GM23338 (cell line): Measurements from ENCODE around the gene BTBD9. TPM values are rescaled to one million over a fixed set of nuclear protein-coding genes. Genes with fewer than 3 reads are reported as not detected.

Experiments
- ATAC-seq: fragments of 200-7000 bp; cut with Tn5 transposase; 3 replicates; pipeline ENCODE4 v1.9.1; 2020
- DNase-seq: peaks from one replicate; pipeline ENCODE4 v3.0.0-alpha.2; 2015; ENCODE audit warnings: low spot score
- H2AFZ ChIP-seq: fragments of 200-600 bp; sonication (generic); 2 replicates; pipeline ENCODE4 v1.8.0; 2016; ENCODE audit warnings: antibody characterized with exemption, mild to moderate bottlenecking, moderate library complexity
- H3F3A ChIP-seq: fragments of 200-600 bp; sonication (generic); replicated peaks from 2 replicates; pipeline ENCODE4 v1.8.0; 2017; ENCODE audit warnings: antibody characterized with exemption, mixed run types, low read depth
- H3K27ac ChIP-seq: fragments of 200-600 bp; sonication (generic); 2 replicates; pipeline ENCODE4 v1.6.1; 2016; ENCODE audit warnings: low read depth
- H3K27me3 ChIP-seq: fragments of 200-600 bp; sonication (generic); 2 replicates; pipeline ENCODE4 v1.8.0; 2016; ENCODE audit warnings: mild to moderate bottlenecking, mixed run types, moderate library complexity; ENCODE audit not compliant: insufficient read depth
- H3K36me3 ChIP-seq: fragments of 200-600 bp; sonication (generic); 2 replicates; pipeline ENCODE4 v1.8.0; 2016; ENCODE audit warnings: mild to moderate bottlenecking; ENCODE audit not compliant: insufficient read depth
- H3K4me1 ChIP-seq: fragments of 200-600 bp; sonication (generic); 2 replicates; pipeline ENCODE4 v1.8.0; 2016; ENCODE audit warnings: mild to moderate bottlenecking, moderate library complexity; ENCODE audit not compliant: insufficient read depth
- H3K4me2 ChIP-seq: fragments of 200-600 bp; sonication (generic); 2 replicates; pipeline ENCODE4 v1.7.1; 2017; ENCODE audit warnings: mixed run types
- H3K4me3 ChIP-seq: fragments of 200-600 bp; sonication (generic); 2 replicates; pipeline ENCODE4 v1.6.1; 2016; ENCODE audit warnings: mixed run types
- H3K79me2 ChIP-seq: fragments of 200-600 bp; sonication (generic); replicated peaks from 2 replicates; pipeline ENCODE4 v1.8.0; 2017; ENCODE audit warnings: mild to moderate bottlenecking; ENCODE audit not compliant: insufficient read depth
- H3K9me2 ChIP-seq: fragments of 200-600 bp; sonication (generic); 2 replicates; pipeline ENCODE4 v1.8.0; 2017; ENCODE audit not compliant: insufficient read depth
- H4K20me1 ChIP-seq: fragments of 200-600 bp; sonication (generic); replicated peaks from 2 replicates; pipeline ENCODE4 v1.8.0; 2017; ENCODE audit warnings: mild to moderate bottlenecking; ENCODE audit not compliant: insufficient read depth
- H3K27ac Mint-ChIP-seq: 2 replicates; pipeline ENCODE4 v1.8.0; 2020; ENCODE audit warnings: inconsistent platforms, mild to moderate bottlenecking, moderate library complexity, mixed read lengths
- H3K27me3 Mint-ChIP-seq: 3 replicates; pipeline ENCODE4 v1.8.0; 2022; ENCODE audit warnings: low read depth, mild to moderate bottlenecking, moderate library complexity, mixed read lengths, inconsistent platforms; ENCODE audit not compliant: insufficient read depth, poor library complexity
- H3K36me3 Mint-ChIP-seq: 3 replicates; pipeline ENCODE4 v1.8.0; 2021; ENCODE audit warnings: low read depth, mild to moderate bottlenecking, inconsistent platforms, moderate library complexity, mixed read lengths
- H3K4me1 Mint-ChIP-seq: 3 replicates; pipeline ENCODE4 v1.8.0; 2020; ENCODE audit warnings: mild to moderate bottlenecking, inconsistent platforms, mixed read lengths
- H3K4me3 Mint-ChIP-seq: 3 replicates; pipeline ENCODE4 v1.8.0; 2021; ENCODE audit warnings: moderate library complexity, mild to moderate bottlenecking, inconsistent platforms, mixed read lengths
- H3K9me3 Mint-ChIP-seq: 3 replicates; pipeline ENCODE4 v1.8.0; 2020; ENCODE audit warnings: moderate library complexity, mild to moderate bottlenecking, inconsistent platforms, mixed read lengths
- CREB1 ChIP-seq: fragments of 250-450 bp; sonication (Bioruptor Pico); IDR thresholded peaks from 2 replicates; pipeline ENCODE4 v1.5.0; 2020; ENCODE audit warnings: low read depth, mild to moderate bottlenecking, moderate library complexity
- EZH2 ChIP-seq: fragments of 200-600 bp; sonication (generic); IDR thresholded peaks from one replicate; pipeline ENCODE4 v1.8.0; 2017; ENCODE audit warnings: antibody characterized with exemption, mild to moderate bottlenecking, low read depth; ENCODE audit not compliant: unreplicated experiment
- NANOG ChIP-seq: IDR thresholded peaks from 2 replicates; pipeline ENCODE4 v1.6.1; 2016; ENCODE audit warnings: antibody characterized with exemption, borderline replicate concordance
- POLR2AphosphoS5 ChIP-seq: IDR thresholded peaks from 2 replicates; pipeline ENCODE4 v1.6.1; 2016; ENCODE audit warnings: antibody characterized with exemption, low read depth
- STAT1 ChIP-seq: IDR thresholded peaks from one replicate; pipeline ENCODE4 v1.6.1; 2016; ENCODE audit warnings: antibody characterized with exemption; ENCODE audit not compliant: unreplicated experiment
- ZNF114 ChIP-seq: fragments of 250-450 bp; sonication (Bioruptor Pico); IDR thresholded peaks from 2 replicates; pipeline ENCODE4 v1.5.0; 2020; ENCODE audit warnings: mild to moderate bottlenecking, moderate library complexity
- ZNF331 ChIP-seq: fragments of 250-450 bp; sonication (Bioruptor Pico); IDR thresholded peaks from 2 replicates; pipeline ENCODE4 v1.5.0; 2020; ENCODE audit warnings: low read depth, mild to moderate bottlenecking, moderate library complexity
- ZNF462 ChIP-seq: fragments of 250-450 bp; sonication (Bioruptor Pico); IDR thresholded peaks from 2 replicates; pipeline ENCODE4 v1.5.0; 2020; ENCODE audit warnings: mild to moderate bottlenecking, moderate library complexity
- polyA plus RNA-seq: library from polyadenylated mRNA; unstranded; fragments of >200 nt; fragmentation: Nextera tagmentation; extraction: Ambion mirVana; gene quantifications from 2 replicates; pipeline ENCODE4 v1.2.1, GENCODE V29; 2016
- total RNA-seq: library from RNA; depleted of rRNA; stranded (reverse); fragments of >200 nt; shearing (Covaris generic); gene quantifications from 2 replicates; pipeline ENCODE4 v1.2.3, GENCODE V29; 2014
- TF ChIP-seq, protein P1 (sequence below), 2 experiments: fragments of 200-600 bp in 1 of 2; sonication (generic) in 1 of 2; conservative IDR thresholded peaks; 2 replicates each; pipeline versions ENCODE4 v1.5.1 to v1.6.1; 2016 to 2017; ENCODE audit warnings: antibody characterized with exemption in 2 of 2, low read depth in 2 of 2, mild to moderate bottlenecking in 2 of 2, moderate library complexity in 1 of 2

The BTBD9 gene
- total and polyA plus RNA-seq, 2 experiments from 2014 or later, result 4.2 to 5.3 TPM

- TF ChIP-seq, protein P1, sequence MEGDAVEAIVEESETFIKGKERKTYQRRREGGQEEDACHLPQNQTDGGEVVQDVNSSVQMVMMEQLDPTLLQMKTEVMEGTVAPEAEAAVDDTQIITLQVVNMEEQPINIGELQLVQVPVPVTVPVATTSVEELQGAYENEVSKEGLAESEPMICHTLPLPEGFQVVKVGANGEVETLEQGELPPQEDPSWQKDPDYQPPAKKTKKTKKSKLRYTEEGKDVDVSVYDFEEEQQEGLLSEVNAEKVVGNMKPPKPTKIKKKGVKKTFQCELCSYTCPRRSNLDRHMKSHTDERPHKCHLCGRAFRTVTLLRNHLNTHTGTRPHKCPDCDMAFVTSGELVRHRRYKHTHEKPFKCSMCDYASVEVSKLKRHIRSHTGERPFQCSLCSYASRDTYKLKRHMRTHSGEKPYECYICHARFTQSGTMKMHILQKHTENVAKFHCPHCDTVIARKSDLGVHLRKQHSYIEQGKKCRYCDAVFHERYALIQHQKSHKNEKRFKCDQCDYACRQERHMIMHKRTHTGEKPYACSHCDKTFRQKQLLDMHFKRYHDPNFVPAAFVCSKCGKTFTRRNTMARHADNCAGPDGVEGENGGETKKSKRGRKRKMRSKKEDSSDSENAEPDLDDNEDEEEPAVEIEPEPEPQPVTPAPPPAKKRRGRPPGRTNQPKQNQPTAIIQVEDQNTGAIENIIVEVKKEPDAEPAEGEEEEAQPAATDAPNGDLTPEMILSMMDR (conservative IDR thresholded peaks at IDR 0.05; ENCODE audit: low read depth in 2 of 2), result no peak
- TF ChIP-seq EZH2, result no peak
Measured at GRCh38 chr6:38393986-38394385, 245.7 kb downstream of the BTBD9 start (continued).

- Histone ChIP-seq H3K9me2 (no peaks in the 10 kb centered on the region; the same call in 1 of the 2 replicates), H3K36me3 (no peaks in the 10 kb centered on the region), H3K27ac (no peak overlapping the region), H3K4me2 (peak overlapping the region; percentile 42; the same call in 1 of the 2 replicates), H3K27me3 (no peaks in the 10 kb centered on the region), H3K79me2 (no peaks in the 10 kb centered on the region), H3K4me3 (no peak overlapping the region), H3K4me1 (peaks cover 24% of the 10 kb centered on the region), H2AFZ (peak overlapping the region; percentile 28), H4K20me1 (no peaks in the 10 kb centered on the region), H3F3A (no peaks in the 10 kb centered on the region)
- Mint-ChIP-seq H3K27me3 (no peaks in the 10 kb centered on the region), H3K36me3 (no peaks in the 10 kb centered on the region), H3K4me1 (peaks cover 19% of the 10 kb centered on the region; the same call in 2 of the 3 replicates), H3K9me3 (no peaks in the 10 kb centered on the region), H3K27ac (peak overlapping the region; percentile 15; the same call in 1 of the 2 replicates), H3K4me3 (no peak overlapping the region)
- ATAC-seq (peak; percentile 80), DNase-seq (peak; percentile 40)
- TF ChIP-seq EZH2, result no peak
- no peak for TF ChIP-seq POLR2AphosphoS5
Measured at GRCh38 chr6:38391626-38392579, 247.8 kb downstream of the BTBD9 start.

DNA sequence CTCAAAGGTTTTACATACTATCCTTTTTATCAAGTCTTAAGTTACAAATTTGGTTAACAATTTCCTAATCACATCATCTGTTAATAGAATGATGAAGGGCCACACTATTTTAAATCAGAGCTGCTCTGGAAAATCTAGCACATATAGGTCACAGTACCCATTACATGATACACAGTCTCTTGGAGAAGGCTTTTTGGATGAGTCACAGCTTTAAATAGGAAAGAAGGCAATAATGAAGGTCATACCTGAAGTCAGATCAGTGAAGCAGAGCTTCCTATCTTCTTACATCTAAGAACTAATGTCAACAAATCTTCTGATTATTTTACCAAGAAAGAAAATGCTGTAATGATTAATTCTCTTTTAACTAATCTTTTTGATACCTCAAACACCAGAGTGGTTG, 248.5 kb downstream of the BTBD9 start:
- H3K9me3 Mint-ChIP-seq, result no peaks in the 10 kb centered on the region
- no peaks in the 10 kb centered on the region for H3K79me2 ChIP-seq
- no peak overlapping the region; the same call in 1 of the 2 replicates for H3K27ac Mint-ChIP-seq
- peak overlapping the region; percentile 42; the same call in 1 of the 2 replicates for H3K4me2 ChIP-seq
- no peaks in the 10 kb centered on the region for H3F3A ChIP-seq
- H3K4me1 ChIP-seq, result peaks cover 24% of the 10 kb centered on the region
- H3K9me2 ChIP-seq, result no peaks in the 10 kb centered on the region; the same call in 1 of the 2 replicates
- no peak overlapping the region for H3K27ac ChIP-seq
- no peak overlapping the region for H2AFZ ChIP-seq
- DNase-seq, result no peak
- H3K4me3 Mint-ChIP-seq, result no peak overlapping the region; the same call in 2 of the 3 replicates
- no peaks in the 10 kb centered on the region for H3K36me3 Mint-ChIP-seq
- H3K4me3 ChIP-seq, result no peak overlapping the region
- ATAC-seq, result peak; percentile 21; the same call in 1 of the 3 replicates
- no peaks in the 10 kb centered on the region for H3K27me3 ChIP-seq
- no peaks in the 10 kb centered on the region for H3K27me3 Mint-ChIP-seq
- no peaks in the 10 kb centered on the region for H4K20me1 ChIP-seq
- no peaks in the 10 kb centered on the region for H3K36me3 ChIP-seq
- peaks cover 19% of the 10 kb centered on the region; the same call in 2 of the 3 replicates for H3K4me1 Mint-ChIP-seq
- TF ChIP-seq NANOG, result no peak
- no peak for TF ChIP-seq ZNF462
- TF ChIP-seq CREB1 (CRISPR knock-in tag), result no peak
- TF ChIP-seq ZNF114 (CRISPR knock-in tag), result no peak
- TF ChIP-seq ZNF331 (CRISPR knock-in tag), result no peak
- no peak for TF ChIP-seq EZH2
- TF ChIP-seq STAT1, result no peak
